ENCODE data around the gene PLOD1. TPM values are rescaled to one million over a fixed set of nuclear protein-coding genes. Genes with fewer than 3 reads are reported as not detected.

Gene PLOD1
- polyA plus RNA-seq, 6 donors from 2014 or later: 4.9 to 10.4 (median 6.6) TPM

DNA sequence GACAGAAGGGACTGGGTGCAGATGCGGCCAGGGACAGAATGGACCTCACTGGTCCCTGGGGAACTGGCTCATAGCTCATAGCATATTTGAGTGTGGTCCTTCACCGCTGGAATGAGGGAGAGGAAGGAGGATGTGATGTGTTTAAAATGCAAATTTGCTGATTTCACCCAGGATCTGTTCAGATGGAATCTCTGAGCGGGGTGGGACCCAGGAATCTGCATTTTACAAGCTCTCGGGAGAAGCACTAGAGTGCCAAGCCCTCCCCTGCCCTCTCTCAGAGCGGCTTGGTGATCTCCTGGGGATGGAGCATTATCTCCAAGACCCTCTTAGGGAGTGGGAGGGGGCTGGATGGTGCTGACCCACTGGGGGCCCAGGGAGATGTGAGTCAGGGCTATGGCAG lies 22.9 kb downstream of the PLOD1 start:
- Mint-ChIP-seq H3K4me3 (no peak overlapping the region), H3K9me3 (no peaks in the 10 kb centered on the region), H3K27me3 (no peaks in the 10 kb centered on the region), H3K4me1 (peaks cover 0 to 8% (median 3%) of the 10 kb centered on the region in 3 donors), H3K36me3 (peaks cover 0 to 4% of the 10 kb centered on the region in 2 donors), H3K27ac (no peak overlapping the region)
- no peak for DNase-seq
- no peak for ATAC-seq (ENCODE audit: low read depth in 2 of 2)

DNA sequence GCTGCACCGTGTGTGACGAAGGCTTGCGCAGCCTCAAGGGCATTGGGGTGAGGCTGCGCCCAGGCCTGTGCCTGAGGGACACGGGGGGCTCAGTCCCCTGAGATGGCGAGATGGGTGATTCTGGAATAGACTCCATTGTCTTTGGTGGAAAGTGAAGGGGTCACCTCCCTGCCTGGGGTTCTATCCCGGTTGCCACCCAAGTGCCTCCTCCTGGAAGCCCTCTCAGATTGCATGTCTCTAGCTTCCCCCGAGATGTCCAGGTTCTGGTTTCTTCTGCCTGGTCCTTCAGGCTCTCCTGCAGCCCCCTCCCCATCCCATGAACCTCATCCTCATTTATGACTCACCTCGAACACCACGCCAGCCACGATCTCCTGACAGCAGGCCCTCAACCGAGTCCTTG lies 23.4 kb downstream of the PLOD1 start:
- H3K27ac Mint-ChIP-seq: no peak overlapping the region
- no peak for ATAC-seq (ENCODE audit: low read depth in 2 of 2)

DNA sequence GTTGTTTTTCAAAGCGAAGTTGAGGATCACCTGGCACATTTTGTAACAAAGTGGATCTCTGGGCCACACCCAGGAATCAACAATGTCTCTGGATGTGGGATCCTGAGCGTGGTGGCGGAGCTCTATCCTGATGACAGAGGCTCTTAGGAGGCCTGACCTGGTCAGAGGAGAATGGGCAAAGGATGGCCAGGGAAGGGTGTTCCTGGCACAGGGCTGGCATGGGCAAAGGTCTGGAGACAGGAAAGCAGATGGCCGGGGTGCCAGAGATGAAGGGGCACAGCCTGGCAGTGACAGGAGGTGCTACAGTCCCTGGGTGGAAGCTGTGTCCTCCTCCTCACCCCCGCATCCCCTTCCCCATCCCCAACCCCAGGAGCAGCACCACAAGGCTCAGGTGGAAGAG lies 25.8 kb downstream of the PLOD1 start:
- Mint-ChIP-seq H3K27me3 (no peaks in the 10 kb centered on the region), H3K27ac (peak overlapping the region in 2 of 6 donors; percentile 34 to 66)

More for the DNA sequence above, 23.4 kb downstream of the PLOD1 start:
- Mint-ChIP-seq H3K4me1 (peaks cover 0 to 8% (median 3%) of the 10 kb centered on the region in 3 donors), H3K9me3 (no peaks in the 10 kb centered on the region), H3K4me3 (no peak overlapping the region), H3K36me3 (peaks cover 0 to 4% of the 10 kb centered on the region in 2 donors), H3K27me3 (no peaks in the 10 kb centered on the region)
- no peak for DNase-seq

DNA sequence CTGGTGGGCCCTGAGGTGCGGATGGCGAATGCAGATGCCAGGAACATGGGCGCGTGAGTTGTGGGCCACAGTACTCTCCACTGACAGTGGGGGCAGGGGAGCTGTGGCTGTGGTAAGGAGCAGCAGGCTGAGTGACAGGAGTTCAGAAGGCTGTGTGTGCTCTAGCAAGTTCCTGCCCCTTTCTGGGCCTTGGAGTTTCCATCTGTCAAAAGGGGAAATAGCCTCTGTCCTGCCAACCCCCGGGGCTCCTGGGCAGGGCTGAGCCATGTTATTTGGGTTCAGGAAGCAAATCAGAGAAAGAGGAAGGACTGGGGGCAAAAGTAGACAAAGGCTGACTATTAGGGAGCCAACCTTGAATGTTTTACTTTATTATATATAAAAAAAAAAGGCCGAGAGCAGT lies 26.2 kb downstream of the PLOD1 start:
- Mint-ChIP-seq H3K9me3 (no peaks in the 10 kb centered on the region), H3K27me3 (no peaks in the 10 kb centered on the region), H3K36me3 (peaks cover 4 to 8% of the 10 kb centered on the region in 2 donors), H3K4me1 (peaks cover 0 to 8% (median 3%) of the 10 kb centered on the region in 3 donors), H3K4me3 (no peak overlapping the region), H3K27ac (peak overlapping the region in 2 of 6 donors; percentile 34 to 76)
- ATAC-seq (ENCODE audit: low read depth in 2 of 2) (peak in 1 of 2 donors; percentile 37), DNase-seq (no peak)

More for the DNA sequence above, 25.8 kb downstream of the PLOD1 start:
- Mint-ChIP-seq H3K4me3 (no peak overlapping the region), H3K9me3 (no peaks in the 10 kb centered on the region), H3K36me3 (peaks cover 4 to 8% of the 10 kb centered on the region in 2 donors), H3K4me1 (peaks cover 0 to 8% (median 3%) of the 10 kb centered on the region in 3 donors)
- DNase-seq (no peak), ATAC-seq (ENCODE audit: low read depth in 2 of 2) (no peak)

DNA sequence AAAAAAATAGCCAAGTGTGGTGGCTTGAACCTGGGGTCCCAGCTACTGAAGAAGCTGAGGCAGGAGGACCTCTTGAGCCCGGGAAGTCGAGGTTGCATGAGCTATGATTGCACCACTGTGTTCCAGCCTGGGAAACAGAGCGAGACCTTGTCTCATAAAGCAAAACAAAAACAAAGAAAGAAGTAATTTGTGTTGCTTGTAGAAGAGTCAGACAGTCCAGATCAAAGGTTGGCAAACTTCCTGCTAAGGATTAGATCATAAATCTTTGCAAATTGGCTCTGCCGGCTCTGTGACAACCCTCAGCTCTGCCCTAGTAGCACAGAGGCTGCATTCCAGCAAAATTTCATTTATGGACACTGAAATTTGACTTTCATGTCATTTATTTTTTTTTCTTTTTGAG lies 26.7 kb downstream of the PLOD1 start:
- Mint-ChIP-seq H3K4me3 (no peak overlapping the region), H3K36me3 (peaks cover 4 to 8% of the 10 kb centered on the region in 2 donors), H3K27me3 (no peaks in the 10 kb centered on the region), H3K4me1 (peaks cover 0 to 8% (median 3%) of the 10 kb centered on the region in 3 donors), H3K9me3 (no peaks in the 10 kb centered on the region), H3K27ac (no peak overlapping the region)
- ATAC-seq (ENCODE audit: low read depth in 2 of 2): no peak
- no peak for DNase-seq

DNA sequence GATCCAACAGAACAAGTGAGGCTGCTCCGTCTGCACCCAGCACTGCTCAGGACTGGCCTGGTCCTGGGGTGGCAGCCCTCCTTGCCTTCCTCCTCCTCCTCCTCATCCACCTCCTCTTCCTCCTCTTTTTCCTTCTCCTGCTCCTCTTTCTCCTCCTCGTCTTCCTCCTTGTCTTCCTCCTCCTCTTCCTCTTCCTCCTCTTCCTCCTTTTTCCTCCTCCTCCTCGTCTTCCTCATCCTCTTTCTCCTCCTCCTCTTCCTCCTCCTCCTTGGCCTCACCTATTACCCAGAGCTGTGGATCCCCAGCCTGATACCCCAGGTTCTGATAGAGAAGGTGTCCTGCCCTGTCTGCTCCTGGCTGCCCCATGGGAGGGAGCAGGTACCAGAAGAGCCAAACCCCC lies 29.1 kb downstream of the PLOD1 start:
- Mint-ChIP-seq H3K36me3 (peaks cover 0 to 8% of the 10 kb centered on the region in 2 donors), H3K27me3 (no peaks in the 10 kb centered on the region), H3K27ac (peak overlapping the region in 1 of 6 donors; percentile 87), H3K4me3 (no peak overlapping the region), H3K9me3 (no peaks in the 10 kb centered on the region), H3K4me1 (peaks cover 0 to 8% (median 3%) of the 10 kb centered on the region in 3 donors)
- no peak for DNase-seq
- ATAC-seq (ENCODE audit: low read depth in 2 of 2): no peak

DNA sequence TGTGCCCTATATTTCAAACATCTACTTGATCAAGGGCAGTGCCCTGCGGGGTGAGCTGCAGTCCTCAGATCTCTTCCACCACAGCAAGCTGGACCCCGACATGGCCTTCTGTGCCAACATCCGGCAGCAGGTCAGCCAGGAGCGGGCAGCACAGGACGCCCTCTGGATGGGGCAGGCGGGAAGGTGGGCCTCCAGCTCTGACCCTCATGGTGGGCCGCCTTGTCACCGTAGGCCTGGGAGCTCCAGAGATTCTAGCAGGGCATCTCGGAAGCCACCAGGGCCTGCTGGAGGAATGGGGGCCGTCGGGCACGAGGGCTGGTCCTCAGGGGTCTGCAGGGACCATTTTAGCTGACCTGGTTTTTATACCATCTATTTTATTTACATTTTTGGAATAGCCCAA lies 30.1 kb downstream of the PLOD1 start:
- ATAC-seq (ENCODE audit: low read depth in 2 of 2) (no peak), DNase-seq (no peak)
- Mint-ChIP-seq H3K4me1 (peaks cover 0 to 8% (median 3%) of the 10 kb centered on the region in 3 donors), H3K9me3 (no peaks in the 10 kb centered on the region), H3K36me3 (peaks cover 0 to 8% of the 10 kb centered on the region in 2 donors), H3K4me3 (no peak overlapping the region), H3K27ac (peak overlapping the region in 1 of 6 donors; percentile 87), H3K27me3 (no peaks in the 10 kb centered on the region)

DNA sequence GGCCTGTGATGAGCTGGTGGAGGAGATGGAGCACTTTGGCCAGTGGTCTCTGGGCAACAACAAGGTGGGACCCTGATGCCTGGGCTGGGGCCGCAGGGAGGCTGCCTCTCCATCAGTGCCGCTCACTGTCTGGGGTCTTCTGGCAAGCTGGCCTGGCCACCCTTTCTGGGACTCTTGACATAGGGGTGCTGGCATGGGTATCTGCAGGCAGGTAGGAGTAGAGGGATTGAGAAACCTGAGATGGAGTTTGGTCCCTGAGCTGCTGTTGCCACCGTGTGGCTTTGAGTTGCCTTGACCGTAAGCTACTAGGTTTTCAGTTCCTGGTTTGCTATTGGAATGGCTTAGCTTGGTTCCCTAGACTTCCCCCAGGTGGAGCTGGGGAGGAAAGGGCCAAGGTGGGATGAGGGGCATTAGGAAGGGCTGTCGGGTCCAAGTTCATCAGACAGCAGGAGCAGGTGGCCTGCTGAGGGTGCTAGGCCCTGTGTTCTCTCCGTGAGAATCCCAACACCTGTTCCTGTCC lies 32.6 kb downstream of the PLOD1 start:
- peak overlapping the region in 1 of 8 donors; percentile 30 for H3K4me3 Mint-ChIP-seq
- H3K4me1 Mint-ChIP-seq: peaks cover 0 to 1% (median 0%) of the 10 kb centered on the region in 3 donors
- peaks cover 0 to 8% of the 10 kb centered on the region in 2 donors for H3K36me3 Mint-ChIP-seq
- ATAC-seq (ENCODE audit: low read depth in 2 of 2) (no peak), DNase-seq (no peak)
- no peaks in the 10 kb centered on the region for H3K9me3 Mint-ChIP-seq
- no peaks in the 10 kb centered on the region for H3K27me3 Mint-ChIP-seq
- H3K27ac Mint-ChIP-seq: peak overlapping the region in 2 of 6 donors; percentile 78

DNA sequence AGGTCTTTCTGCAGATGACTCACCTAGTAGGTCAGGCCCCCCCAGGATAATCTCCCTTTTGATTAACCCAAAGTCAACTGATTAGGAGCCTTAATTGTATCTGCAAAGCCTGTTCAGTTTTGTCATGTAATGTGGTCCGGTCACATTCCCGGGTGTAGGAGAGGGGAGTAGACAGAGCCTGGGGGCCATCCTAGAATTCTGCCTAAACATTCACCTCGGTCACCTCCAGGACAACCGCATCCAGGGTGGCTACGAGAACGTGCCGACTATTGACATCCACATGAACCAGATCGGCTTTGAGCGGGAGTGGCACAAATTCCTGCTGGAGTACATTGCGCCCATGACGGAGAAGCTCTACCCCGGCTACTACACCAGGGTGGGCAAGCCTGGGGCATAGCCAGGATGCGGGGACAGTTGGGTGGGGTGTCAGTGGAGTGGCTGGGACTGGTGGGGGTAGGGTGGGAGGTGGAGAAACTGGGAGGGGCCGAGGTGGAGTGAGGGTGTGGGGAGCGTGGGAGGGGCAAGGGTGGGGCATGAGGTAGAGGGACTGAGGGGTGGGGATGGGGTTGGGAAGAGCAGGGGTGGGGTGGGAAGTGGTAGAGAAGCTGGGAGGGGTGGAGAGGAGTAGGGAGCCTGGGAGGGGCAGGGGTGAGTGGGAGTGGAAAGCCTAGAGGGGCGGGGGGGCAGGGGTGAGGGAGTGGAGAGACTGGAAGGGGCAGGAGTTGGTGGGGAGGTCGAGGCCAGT lies 36.1 kb downstream of the PLOD1 start:
- H3K36me3 Mint-ChIP-seq: peaks cover 0 to 7% of the 10 kb centered on the region in 2 donors
- H3K4me1 Mint-ChIP-seq: peaks cover 0 to 2% (median 0%) of the 10 kb centered on the region in 3 donors
- no peaks in the 10 kb centered on the region for H3K9me3 Mint-ChIP-seq
- no peaks in the 10 kb centered on the region for H3K27me3 Mint-ChIP-seq
- ATAC-seq (ENCODE audit: low read depth in 2 of 2) (no peak), DNase-seq (no peak)
- H3K27ac Mint-ChIP-seq: peak overlapping the region in 1 of 6 donors; percentile 21
- H3K4me3 Mint-ChIP-seq: no peak overlapping the region

DNA sequence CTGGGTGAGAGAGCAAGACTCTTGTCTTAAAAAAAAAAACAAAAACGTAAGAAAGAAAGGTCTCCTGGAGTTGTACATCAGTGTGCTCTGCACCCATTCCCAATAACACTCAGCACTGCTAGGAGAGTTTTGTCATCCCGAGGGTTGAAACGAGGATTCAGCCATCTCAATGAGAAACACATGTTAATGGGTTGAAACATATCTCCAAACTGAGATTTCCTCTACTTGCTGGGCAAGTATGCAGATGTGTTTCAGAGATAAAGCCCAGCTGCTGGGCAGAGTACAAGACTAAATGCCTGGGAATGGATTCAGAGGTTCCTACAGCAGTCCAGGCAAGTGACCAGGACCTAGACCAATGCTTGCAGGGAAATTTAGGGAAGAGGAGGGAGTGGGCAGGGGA lies 43.1 kb downstream of the PLOD1 start:
- Mint-ChIP-seq H3K4me1 (peaks cover 20 to 27% (median 22%) of the 10 kb centered on the region in 3 donors), H3K27me3 (no peaks in the 10 kb centered on the region), H3K36me3 (peaks cover 5 to 7% of the 10 kb centered on the region in 2 donors), H3K4me3 (peak overlapping the region in 2 of 8 donors; percentile 7 to 38), H3K9me3 (no peaks in the 10 kb centered on the region), H3K27ac (peak overlapping the region in 1 of 6 donors; percentile 65)
- no peak for DNase-seq
- ATAC-seq (ENCODE audit: low read depth in 2 of 2): no peak

DNA sequence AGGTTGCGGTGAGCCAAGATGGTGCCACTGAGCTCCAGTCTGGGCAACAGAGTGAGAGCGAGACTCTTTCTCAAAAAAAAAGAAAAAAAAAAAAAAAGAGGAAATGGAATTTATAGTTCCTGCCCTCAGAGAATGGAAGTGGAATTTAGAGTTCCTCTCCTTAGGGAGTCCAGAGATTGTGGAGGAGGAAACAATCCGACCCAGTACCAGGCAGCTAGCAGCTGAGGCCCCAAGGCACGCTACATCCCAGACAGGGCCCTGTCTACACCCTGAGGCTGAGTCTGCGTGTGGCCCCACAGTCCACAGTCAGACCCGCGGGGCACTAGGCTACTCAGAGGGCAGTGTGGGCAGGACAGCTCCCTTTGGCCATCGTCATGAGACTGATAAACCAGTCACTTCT lies 43.8 kb downstream of the PLOD1 start:
- H3K4me3 Mint-ChIP-seq: peak overlapping the region in 2 of 8 donors; percentile 32 to 33
- H3K36me3 Mint-ChIP-seq: peaks cover 5 to 7% of the 10 kb centered on the region in 2 donors

DNA sequence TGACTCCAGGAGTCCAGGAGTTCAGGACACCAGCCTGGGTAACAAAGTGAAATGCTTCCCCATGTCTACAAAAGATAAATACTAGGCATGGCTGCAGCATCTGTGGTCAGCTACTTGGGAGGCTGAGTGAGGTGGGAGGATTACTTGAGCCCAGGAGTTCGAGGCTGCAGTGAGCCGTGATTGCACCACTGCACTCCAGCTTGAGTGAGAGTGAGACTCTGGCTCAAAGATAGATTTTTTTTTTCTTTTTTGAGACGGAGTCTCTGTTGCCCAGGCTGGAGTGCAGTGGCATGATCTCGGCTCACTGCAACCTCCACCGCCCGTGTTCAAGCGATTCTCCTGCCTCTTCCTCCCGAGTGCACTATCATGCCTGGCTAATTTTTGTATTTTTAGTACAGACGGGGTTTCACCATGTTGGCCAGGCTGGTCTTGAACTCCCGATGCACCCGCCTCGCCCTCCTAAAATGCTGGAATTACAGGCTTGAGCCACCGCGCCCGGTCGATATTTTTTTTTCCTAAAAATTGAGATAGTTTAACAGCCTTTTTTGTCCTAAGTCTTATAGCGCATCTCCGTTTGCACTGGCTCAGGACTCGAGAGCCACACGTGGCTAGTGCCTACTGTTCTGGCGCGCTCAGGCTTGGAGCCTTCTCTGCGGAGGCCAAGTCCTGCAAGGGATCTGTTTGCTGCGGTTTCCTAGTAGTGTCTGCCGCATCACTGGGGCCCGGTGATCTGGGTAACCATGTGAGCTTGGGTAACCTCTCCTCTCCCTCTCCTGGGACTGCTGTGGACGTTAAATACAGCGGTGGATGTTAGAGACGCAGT lies 44.7 kb downstream of the PLOD1 start:
- Mint-ChIP-seq H3K27me3 (no peaks in the 10 kb centered on the region), H3K9me3 (no peaks in the 10 kb centered on the region), H3K36me3 (peaks cover 5 to 17% of the 10 kb centered on the region in 2 donors), H3K4me1 (peaks cover 30 to 39% (median 32%) of the 10 kb centered on the region in 3 donors), H3K27ac (peak overlapping the region in 5 of 6 donors; percentile 81 to 97 (median 89)), H3K4me3 (peak overlapping the region; percentile 89 to 95 (median 92))
- ATAC-seq (ENCODE audit: low read depth in 2 of 2) (no peak), DNase-seq (no peak)

More for the DNA sequence above, 43.8 kb downstream of the PLOD1 start:
- Mint-ChIP-seq H3K27ac (no peak overlapping the region), H3K4me1 (peaks cover 20 to 32% (median 22%) of the 10 kb centered on the region in 3 donors), H3K27me3 (no peaks in the 10 kb centered on the region), H3K9me3 (no peaks in the 10 kb centered on the region)
- no peak for ATAC-seq (ENCODE audit: low read depth in 2 of 2)
- no peak for DNase-seq
